ENCODE data around the gene CD200R1L. TPM values are rescaled to one million over a fixed set of nuclear protein-coding genes. Genes with fewer than 3 reads are reported as not detected.

The CD200R1L gene
- total RNA-seq, 1 donor from 2014 or later = not detected

GRCh38 chr3:112807685-112808084, 39.0 kb downstream of the CD200R1L start:
- Mint-ChIP-seq H3K4me1 (ENCODE audit: unreplicated experiment) (peaks cover 42% of the 10 kb centered on the region), H3K27ac (no peak overlapping the region), H3K9me3 (peaks cover 4% of the 10 kb centered on the region), H3K27me3 (no peaks in the 10 kb centered on the region), H3K4me3 (no peak overlapping the region), H3K36me3 (no peaks in the 10 kb centered on the region)
- DNase-seq (ENCODE audit: extremely low spot score, unreplicated experiment) = no peak
- TF ChIP-seq, protein P1, sequence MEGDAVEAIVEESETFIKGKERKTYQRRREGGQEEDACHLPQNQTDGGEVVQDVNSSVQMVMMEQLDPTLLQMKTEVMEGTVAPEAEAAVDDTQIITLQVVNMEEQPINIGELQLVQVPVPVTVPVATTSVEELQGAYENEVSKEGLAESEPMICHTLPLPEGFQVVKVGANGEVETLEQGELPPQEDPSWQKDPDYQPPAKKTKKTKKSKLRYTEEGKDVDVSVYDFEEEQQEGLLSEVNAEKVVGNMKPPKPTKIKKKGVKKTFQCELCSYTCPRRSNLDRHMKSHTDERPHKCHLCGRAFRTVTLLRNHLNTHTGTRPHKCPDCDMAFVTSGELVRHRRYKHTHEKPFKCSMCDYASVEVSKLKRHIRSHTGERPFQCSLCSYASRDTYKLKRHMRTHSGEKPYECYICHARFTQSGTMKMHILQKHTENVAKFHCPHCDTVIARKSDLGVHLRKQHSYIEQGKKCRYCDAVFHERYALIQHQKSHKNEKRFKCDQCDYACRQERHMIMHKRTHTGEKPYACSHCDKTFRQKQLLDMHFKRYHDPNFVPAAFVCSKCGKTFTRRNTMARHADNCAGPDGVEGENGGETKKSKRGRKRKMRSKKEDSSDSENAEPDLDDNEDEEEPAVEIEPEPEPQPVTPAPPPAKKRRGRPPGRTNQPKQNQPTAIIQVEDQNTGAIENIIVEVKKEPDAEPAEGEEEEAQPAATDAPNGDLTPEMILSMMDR (conservative IDR thresholded peaks at IDR 0.05) = no peak

DNA sequence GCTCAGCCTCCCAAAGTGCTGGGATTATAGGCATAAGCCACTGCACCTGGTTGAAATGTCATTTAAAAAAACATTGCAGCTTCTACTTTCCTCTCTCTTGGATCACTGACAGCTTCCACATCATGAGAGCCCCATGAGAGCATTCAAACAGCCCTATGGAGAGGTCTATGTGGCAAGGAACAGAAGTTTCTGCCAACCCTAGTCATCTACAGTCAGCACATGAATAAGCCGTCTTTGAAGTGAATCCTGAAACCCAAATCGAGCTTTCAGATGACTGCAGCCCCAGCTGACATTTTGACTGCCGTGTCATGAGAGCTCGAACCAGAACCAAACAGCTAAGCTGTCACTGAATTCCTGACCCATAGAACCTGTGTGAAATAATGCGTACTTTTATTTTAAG, 39.8 kb downstream of the CD200R1L start:
- no peak for DNase-seq (ENCODE audit: extremely low spot score, unreplicated experiment)
- TF ChIP-seq, protein P1 (conservative IDR thresholded peaks at IDR 0.05) = no peak
- H3K27ac Mint-ChIP-seq = no peak overlapping the region

DNA sequence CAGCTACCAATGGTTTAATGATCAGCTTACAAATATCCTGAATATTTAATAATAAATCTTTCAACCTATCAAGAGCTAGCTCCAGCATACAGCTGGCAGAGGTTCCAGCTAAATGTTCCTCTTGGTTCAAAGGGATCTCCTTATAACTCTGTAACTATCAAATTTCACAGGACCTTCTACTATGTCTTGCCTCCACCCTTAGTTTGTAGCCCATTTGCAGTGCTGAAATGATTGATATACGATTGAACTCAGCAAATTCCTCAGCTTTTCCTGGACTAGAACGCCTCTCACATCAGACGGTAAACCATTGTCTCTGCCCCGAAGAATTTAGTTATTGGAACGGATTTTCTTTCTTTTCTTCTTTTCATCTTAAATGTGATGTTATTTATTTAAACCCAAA, 41.5 kb downstream of the CD200R1L start:
- H3K27ac Mint-ChIP-seq = no peak overlapping the region
- no peaks in the 10 kb centered on the region for H3K36me3 Mint-ChIP-seq
- H3K4me3 Mint-ChIP-seq = no peak overlapping the region
- DNase-seq (ENCODE audit: extremely low spot score, unreplicated experiment) = no peak
- H3K27me3 Mint-ChIP-seq = no peaks in the 10 kb centered on the region
- TF ChIP-seq, protein P1 (conservative IDR thresholded peaks at IDR 0.05) = no peak
- peaks cover under 1% of the 10 kb centered on the region for H3K9me3 Mint-ChIP-seq
- H3K4me1 Mint-ChIP-seq (ENCODE audit: unreplicated experiment) = peaks cover 23% of the 10 kb centered on the region

More for the DNA sequence above, 39.8 kb downstream of the CD200R1L start:
- Mint-ChIP-seq H3K9me3 (peaks cover 4% of the 10 kb centered on the region), H3K4me1 (ENCODE audit: unreplicated experiment) (peaks cover 35% of the 10 kb centered on the region), H3K36me3 (no peaks in the 10 kb centered on the region), H3K27me3 (no peaks in the 10 kb centered on the region), H3K4me3 (no peak overlapping the region)

DNA sequence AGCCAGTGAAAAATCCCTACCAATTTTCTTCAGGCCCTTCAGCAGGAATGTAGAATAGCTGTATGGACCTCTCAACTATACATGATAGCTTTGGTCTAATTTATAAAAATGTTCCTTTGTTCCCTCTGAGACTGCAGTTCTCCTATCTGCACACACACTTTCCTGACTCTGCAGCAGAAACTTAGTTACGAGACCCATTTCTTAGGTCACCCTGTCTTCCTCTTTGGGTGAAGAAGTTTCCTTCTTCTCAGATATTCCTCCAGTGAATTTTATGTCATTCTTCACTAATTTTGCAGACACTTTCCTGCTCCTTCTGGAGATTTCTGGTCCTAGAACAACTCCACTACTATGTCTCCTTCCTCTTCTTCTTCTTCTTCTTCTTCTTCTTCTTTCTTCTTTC, 42.6 kb downstream of the CD200R1L start:
- TF ChIP-seq, protein P1 (conservative IDR thresholded peaks at IDR 0.05) = no peak
- no peak overlapping the region for H3K4me3 Mint-ChIP-seq
- H3K27ac Mint-ChIP-seq = no peak overlapping the region
- peaks cover 7% of the 10 kb centered on the region for H3K9me3 Mint-ChIP-seq
- DNase-seq (ENCODE audit: extremely low spot score, unreplicated experiment) = no peak
- peaks cover 33% of the 10 kb centered on the region for H3K4me1 Mint-ChIP-seq (ENCODE audit: unreplicated experiment)
- H3K27me3 Mint-ChIP-seq = no peaks in the 10 kb centered on the region
- H3K36me3 Mint-ChIP-seq = no peaks in the 10 kb centered on the region

DNA sequence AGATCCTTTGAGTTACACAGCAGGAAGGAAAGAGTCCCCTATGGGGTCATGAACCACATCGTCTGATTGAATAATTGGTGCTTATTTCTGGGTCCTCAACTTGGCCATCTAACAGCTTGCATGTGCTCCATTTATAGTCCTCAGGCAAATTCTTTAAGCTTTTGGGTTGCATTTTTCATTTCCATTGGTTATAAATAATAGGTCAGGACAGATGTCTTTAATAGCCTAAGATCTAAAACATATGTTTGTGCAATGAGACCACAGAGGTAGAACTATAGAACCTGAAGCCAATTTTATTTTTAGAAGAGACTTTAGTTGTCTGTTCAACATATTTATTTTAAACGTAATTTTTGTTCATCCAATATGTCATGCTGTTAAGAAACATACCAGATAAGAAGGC, 43.2 kb downstream of the CD200R1L start:
- Mint-ChIP-seq H3K27ac (no peak overlapping the region), H3K36me3 (no peaks in the 10 kb centered on the region), H3K9me3 (peaks cover 7% of the 10 kb centered on the region), H3K27me3 (no peaks in the 10 kb centered on the region), H3K4me1 (ENCODE audit: unreplicated experiment) (peaks cover 32% of the 10 kb centered on the region), H3K4me3 (no peak overlapping the region)
- TF ChIP-seq, protein P1 (conservative IDR thresholded peaks at IDR 0.05) = no peak
- no peak for DNase-seq (ENCODE audit: extremely low spot score, unreplicated experiment)

- TF ChIP-seq, protein P1 (conservative IDR thresholded peaks at IDR 0.05) = no peak
- H3K4me3 Mint-ChIP-seq = no peak overlapping the region
- no peaks in the 10 kb centered on the region for H3K36me3 Mint-ChIP-seq
- H3K27ac Mint-ChIP-seq = no peak overlapping the region
- no peak for DNase-seq (ENCODE audit: extremely low spot score, unreplicated experiment)
- peaks cover 7% of the 10 kb centered on the region for H3K9me3 Mint-ChIP-seq
- no peaks in the 10 kb centered on the region for H3K27me3 Mint-ChIP-seq
- peaks cover 24% of the 10 kb centered on the region for H3K4me1 Mint-ChIP-seq (ENCODE audit: unreplicated experiment)
These were observed 44.3 kb downstream of the CD200R1L start for GRCh38 chr3:112802338-112802737.
